ENCODE data around the gene PLK2.

PLK2 gene

DNA sequence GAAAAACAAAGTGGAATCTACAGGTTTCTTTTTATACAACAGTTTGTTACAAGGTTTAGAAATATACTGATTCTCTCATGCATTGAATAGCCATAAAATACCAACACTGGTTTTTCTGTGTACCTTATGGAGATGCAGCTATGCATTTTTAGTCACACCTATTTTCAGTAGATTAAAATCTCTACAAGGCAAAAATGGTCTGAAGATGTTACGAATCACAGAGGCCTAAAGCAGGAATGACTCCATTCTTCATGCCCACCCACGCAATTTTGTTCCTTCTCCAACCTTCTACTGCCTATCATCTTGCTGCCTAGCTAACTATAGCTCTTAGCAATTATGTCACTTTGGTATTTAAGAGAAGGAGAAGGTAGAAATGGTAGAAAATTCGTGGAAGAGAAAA, 9.9 kb downstream of the PLK2 start:
- no peak for TF ChIP-seq POLR2AphosphoS5 (IDR thresholded peaks at IDR 0.05; ENCODE audit: borderline replicate concordance, low read depth, low read length)
- no peak for TF ChIP-seq EZH2 (IDR thresholded peaks at IDR 0.05)
- TF ChIP-seq FOXP2 (optimal IDR thresholded peaks at IDR 0.05; ENCODE audit: control extremely low read depth, extremely low read length, insufficient read depth): no peak
- Histone ChIP-seq H3K9me3 (ENCODE audit: low read depth, low read length) (no peaks in the 10 kb centered on the region), H3K9ac (ENCODE audit: insufficient read length) (no peak overlapping the region), H3K4me3 (no peak overlapping the region), H3K27ac (no peak overlapping the region), H3K36me3 (ENCODE audit: insufficient read depth, low read length) (no peaks in the 10 kb centered on the region)
- no peak for DNase-seq (ENCODE audit: low read depth, low spot score)

DNA sequence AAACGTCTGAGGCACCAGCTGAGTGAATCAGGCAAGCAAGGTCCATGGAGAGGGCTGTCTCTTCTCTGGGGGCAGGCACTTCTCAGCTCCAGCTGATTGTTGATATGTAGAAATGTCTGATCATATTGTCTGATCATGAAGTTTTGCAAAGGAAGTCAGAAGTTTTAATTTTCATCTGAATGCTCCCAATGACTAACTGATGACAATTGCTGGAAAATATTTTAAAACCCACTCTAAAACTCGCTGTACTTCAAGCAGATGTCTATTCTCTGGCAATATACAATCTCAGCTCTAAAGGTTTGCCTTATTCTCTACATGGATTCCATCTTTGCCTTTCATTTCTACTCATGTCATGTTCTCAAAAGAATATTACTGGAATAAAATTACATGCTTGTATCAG, 12.7 kb downstream of the PLK2 start:
- no peak overlapping the region for H3K27ac ChIP-seq
- no peak overlapping the region for H3K9ac ChIP-seq (ENCODE audit: insufficient read length)
- no peak overlapping the region for H3K4me3 ChIP-seq
- DNase-seq (ENCODE audit: low read depth, low spot score): no peak
- H3K36me3 ChIP-seq (ENCODE audit: insufficient read depth, low read length): no peaks in the 10 kb centered on the region
- TF ChIP-seq POLR2AphosphoS5 (IDR thresholded peaks at IDR 0.05; ENCODE audit: borderline replicate concordance, low read depth, low read length): no peak
- no peak for TF ChIP-seq EZH2 (IDR thresholded peaks at IDR 0.05)
- no peak for TF ChIP-seq FOXP2 (optimal IDR thresholded peaks at IDR 0.05; ENCODE audit: control extremely low read depth, extremely low read length, insufficient read depth)
- H3K9me3 ChIP-seq (ENCODE audit: low read depth, low read length): no peaks in the 10 kb centered on the region

DNA sequence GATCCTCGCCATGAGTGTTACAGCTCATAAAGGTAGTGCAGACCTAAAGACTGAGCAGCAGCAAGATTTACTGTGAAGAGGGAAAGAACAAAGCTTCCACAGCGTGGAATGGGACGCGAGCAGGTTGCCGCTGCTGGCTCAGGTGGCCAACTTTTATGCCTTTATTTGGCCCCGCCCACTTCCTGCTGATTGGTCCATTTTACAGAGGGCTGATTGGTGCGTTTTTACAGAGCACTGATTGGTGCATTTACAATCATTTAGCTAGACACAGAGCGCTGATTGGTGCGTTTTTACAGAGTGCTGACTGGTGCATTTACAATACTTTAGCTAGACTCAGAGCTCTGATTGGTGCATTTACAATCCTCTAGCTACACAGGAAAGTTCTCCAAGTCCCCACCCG, 13.9 kb downstream of the PLK2 start:
- H3K9me3 ChIP-seq (ENCODE audit: low read depth, low read length): no peaks in the 10 kb centered on the region
- no peak overlapping the region for H3K9ac ChIP-seq (ENCODE audit: insufficient read length)
- H3K36me3 ChIP-seq (ENCODE audit: insufficient read depth, low read length): no peaks in the 10 kb centered on the region
- DNase-seq (ENCODE audit: low read depth, low spot score): no peak
- TF ChIP-seq FOXP2 (optimal IDR thresholded peaks at IDR 0.05; ENCODE audit: control extremely low read depth, extremely low read length, insufficient read depth) (no peak), EZH2 (IDR thresholded peaks at IDR 0.05) (no peak), POLR2AphosphoS5 (IDR thresholded peaks at IDR 0.05; ENCODE audit: borderline replicate concordance, low read depth, low read length) (no peak)
- H3K4me3 ChIP-seq: no peak overlapping the region
- no peak overlapping the region for H3K27ac ChIP-seq

DNA sequence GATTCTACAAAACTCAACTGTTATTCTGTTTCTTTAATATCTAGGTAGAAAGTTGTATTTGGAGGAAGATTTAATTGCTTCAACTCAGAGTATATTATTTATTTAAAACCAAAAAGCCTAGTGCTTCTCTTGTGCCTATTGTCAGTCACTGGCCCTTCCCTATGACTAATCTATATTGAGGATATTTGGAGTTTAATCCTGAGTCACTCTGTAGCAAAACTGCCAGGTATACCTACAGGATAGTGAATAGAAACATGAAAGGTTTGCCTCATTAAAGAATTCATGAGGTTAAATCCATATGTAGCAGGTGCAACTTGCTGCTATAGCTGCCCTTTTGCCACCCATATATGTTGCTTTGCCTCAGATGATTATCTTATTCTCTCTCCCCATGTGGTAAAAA, 15.1 kb downstream of the PLK2 start:
- Histone ChIP-seq H3K4me3 (no peak overlapping the region), H3K36me3 (ENCODE audit: insufficient read depth, low read length) (no peaks in the 10 kb centered on the region), H3K9me3 (ENCODE audit: low read depth, low read length) (no peaks in the 10 kb centered on the region), H3K9ac (ENCODE audit: insufficient read length) (no peak overlapping the region), H3K27ac (no peak overlapping the region)
- no peak for DNase-seq (ENCODE audit: low read depth, low spot score)
- TF ChIP-seq POLR2AphosphoS5 (IDR thresholded peaks at IDR 0.05; ENCODE audit: borderline replicate concordance, low read depth, low read length): no peak
- TF ChIP-seq FOXP2 (optimal IDR thresholded peaks at IDR 0.05; ENCODE audit: control extremely low read depth, extremely low read length, insufficient read depth): no peak
- TF ChIP-seq EZH2 (IDR thresholded peaks at IDR 0.05): no peak

DNA sequence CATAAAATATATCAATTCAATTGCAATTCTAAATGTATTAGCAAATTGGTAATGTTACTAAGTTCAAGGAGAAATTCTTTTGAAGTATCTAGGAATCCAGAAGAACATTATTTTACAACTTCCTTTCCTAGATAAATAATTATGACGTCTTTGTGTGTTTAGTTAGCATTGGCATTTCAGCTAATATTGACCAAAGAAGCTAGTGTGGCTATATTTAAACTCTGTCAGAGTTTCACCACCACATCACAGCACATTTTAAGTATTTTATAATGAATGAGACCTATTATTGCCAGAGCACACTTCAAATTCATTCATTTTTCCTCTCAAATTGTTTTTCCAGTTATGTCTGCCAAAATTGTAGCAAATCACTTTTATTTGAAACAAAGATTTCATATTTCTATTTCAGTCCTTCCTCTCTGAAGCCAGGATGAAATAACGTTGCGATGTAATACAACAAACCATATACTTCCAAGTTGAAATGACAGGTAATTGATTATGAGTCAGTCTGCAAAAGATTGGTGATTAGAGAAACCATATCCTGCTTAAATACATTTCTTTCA, 18.9 kb downstream of the PLK2 start:
- Histone ChIP-seq H3K36me3 (ENCODE audit: insufficient read depth, low read length) (no peaks in the 10 kb centered on the region), H3K4me3 (no peak overlapping the region), H3K9me3 (ENCODE audit: low read depth, low read length) (no peaks in the 10 kb centered on the region), H3K27ac (no peak overlapping the region), H3K9ac (ENCODE audit: insufficient read length) (no peak overlapping the region)
- no peak for TF ChIP-seq EZH2 (IDR thresholded peaks at IDR 0.05)
- no peak for TF ChIP-seq FOXP2 (optimal IDR thresholded peaks at IDR 0.05; ENCODE audit: control extremely low read depth, extremely low read length, insufficient read depth)
- TF ChIP-seq POLR2AphosphoS5 (IDR thresholded peaks at IDR 0.05; ENCODE audit: borderline replicate concordance, low read depth, low read length): no peak
- DNase-seq (ENCODE audit: low read depth, low spot score): no peak

DNA sequence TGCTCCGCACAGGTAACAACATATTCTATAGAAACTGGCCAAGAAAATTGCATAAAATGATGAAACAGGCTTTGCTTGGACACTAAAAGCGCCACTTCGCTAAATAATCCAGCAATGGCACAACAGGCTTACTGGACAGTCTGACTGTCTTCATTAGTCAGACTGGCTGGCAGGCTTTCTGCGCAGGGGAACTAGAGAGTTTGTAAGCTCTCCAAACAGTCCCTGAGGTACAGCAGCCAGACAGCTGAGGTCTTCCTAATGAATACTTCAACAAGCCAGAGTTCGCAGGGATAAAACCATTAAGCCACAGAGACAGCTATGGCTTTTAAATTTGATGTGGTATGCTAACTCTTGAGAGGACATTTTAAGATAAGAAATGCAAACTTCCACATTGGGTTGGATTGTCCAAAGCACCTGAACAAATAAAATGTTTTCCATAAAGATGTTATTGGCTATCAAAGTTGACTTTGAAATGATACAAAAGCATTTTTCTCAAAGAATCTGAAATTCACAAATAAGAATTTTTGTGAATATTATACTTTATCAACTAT, 20.7 kb downstream of the PLK2 start:
- no peaks in the 10 kb centered on the region for H3K9me3 ChIP-seq (ENCODE audit: low read depth, low read length)
- no peaks in the 10 kb centered on the region for H3K36me3 ChIP-seq (ENCODE audit: insufficient read depth, low read length)
- no peak for TF ChIP-seq EZH2 (IDR thresholded peaks at IDR 0.05)
- TF ChIP-seq FOXP2 (optimal IDR thresholded peaks at IDR 0.05; ENCODE audit: control extremely low read depth, extremely low read length, insufficient read depth): no peak
- no peak for TF ChIP-seq POLR2AphosphoS5 (IDR thresholded peaks at IDR 0.05; ENCODE audit: borderline replicate concordance, low read depth, low read length)
- no peak for DNase-seq (ENCODE audit: low read depth, low spot score)
- no peak overlapping the region for H3K27ac ChIP-seq
- no peak overlapping the region for H3K4me3 ChIP-seq
- H3K9ac ChIP-seq (ENCODE audit: insufficient read length): no peak overlapping the region

DNA sequence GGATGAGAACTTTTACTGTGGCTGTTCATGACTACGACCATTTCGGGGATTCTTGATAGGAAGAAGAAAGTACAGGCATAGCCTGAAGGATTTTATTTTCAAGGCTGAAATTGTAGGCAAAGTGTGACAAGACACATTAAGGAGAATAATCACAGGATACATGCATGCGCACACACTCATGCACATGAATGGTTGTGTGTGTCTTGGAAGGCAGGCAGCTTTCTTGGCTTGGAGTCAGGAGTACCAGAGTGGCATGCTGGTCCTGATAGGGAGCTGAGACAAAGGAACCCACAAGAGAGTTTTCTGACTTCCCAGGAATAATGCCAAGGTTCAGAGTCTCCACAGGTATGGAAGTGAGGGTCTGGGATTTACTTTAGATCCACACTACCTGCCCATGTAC, 22.2 kb downstream of the PLK2 start:
- H3K9me3 ChIP-seq (ENCODE audit: low read depth, low read length): no peaks in the 10 kb centered on the region
- H3K4me3 ChIP-seq: no peak overlapping the region
- no peak for DNase-seq (ENCODE audit: low read depth, low spot score)
- no peak overlapping the region for H3K9ac ChIP-seq (ENCODE audit: insufficient read length)
- no peaks in the 10 kb centered on the region for H3K36me3 ChIP-seq (ENCODE audit: insufficient read depth, low read length)
- no peak overlapping the region for H3K27ac ChIP-seq
- TF ChIP-seq POLR2AphosphoS5 (IDR thresholded peaks at IDR 0.05; ENCODE audit: borderline replicate concordance, low read depth, low read length): no peak
- TF ChIP-seq FOXP2 (optimal IDR thresholded peaks at IDR 0.05; ENCODE audit: control extremely low read depth, extremely low read length, insufficient read depth): no peak
- no peak for TF ChIP-seq EZH2 (IDR thresholded peaks at IDR 0.05)

DNA sequence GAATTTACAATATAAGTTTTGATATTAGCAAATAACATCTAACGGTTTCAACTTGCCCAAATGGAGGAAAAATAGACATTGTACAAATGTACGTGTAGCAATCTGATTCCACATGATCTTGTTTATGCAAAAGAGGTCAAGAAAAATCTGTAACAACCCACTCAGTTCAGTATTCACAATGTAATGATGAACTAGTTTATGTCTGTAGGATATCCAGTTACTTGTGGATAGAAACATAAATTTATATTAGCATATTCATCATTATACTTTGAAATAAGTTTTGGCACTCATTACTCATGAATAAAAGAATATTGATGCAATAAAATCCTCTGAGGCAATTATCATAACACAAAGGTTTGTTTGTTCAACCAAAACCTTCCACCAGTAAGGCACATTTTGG, 28.1 kb downstream of the PLK2 start:
- no peak overlapping the region for H3K9ac ChIP-seq (ENCODE audit: insufficient read length)
- peak overlapping the region; percentile 19; the same call in 1 of the 2 replicates for H3K4me3 ChIP-seq
- no peaks in the 10 kb centered on the region for H3K36me3 ChIP-seq (ENCODE audit: insufficient read depth, low read length)
- H3K27ac ChIP-seq: no peak overlapping the region
- TF ChIP-seq POLR2AphosphoS5 (IDR thresholded peaks at IDR 0.05; ENCODE audit: borderline replicate concordance, low read depth, low read length) (no peak), EZH2 (IDR thresholded peaks at IDR 0.05) (no peak), FOXP2 (optimal IDR thresholded peaks at IDR 0.05; ENCODE audit: control extremely low read depth, extremely low read length, insufficient read depth) (no peak)
- no peak for DNase-seq (ENCODE audit: low read depth, low spot score)
- H3K9me3 ChIP-seq (ENCODE audit: low read depth, low read length): no peaks in the 10 kb centered on the region

DNA sequence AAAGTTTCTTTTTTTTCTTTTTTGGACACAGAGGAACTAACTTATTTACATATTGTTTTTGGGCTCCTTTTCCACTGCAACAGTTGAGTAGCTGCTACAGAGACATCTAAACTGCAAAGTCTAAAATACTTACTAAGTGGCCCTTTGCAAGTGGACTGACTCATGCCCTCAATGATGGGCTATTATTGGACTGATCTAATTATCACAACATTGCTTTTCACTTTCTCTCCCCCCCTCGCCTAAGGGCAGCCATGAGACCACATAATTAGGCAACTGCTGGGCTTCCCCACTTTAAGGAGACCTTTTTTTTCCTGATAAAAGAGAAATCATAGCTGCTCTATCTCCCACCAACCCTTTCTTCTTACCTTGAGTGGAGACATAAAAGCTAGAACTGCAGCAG, 47.0 kb downstream of the PLK2 start:
- H3K9ac ChIP-seq (ENCODE audit: insufficient read length): no peak overlapping the region
- H3K36me3 ChIP-seq (ENCODE audit: insufficient read depth, low read length): no peaks in the 10 kb centered on the region
- H3K27ac ChIP-seq: no peak overlapping the region
- TF ChIP-seq FOXP2 (optimal IDR thresholded peaks at IDR 0.05; ENCODE audit: control extremely low read depth, extremely low read length, insufficient read depth) (no peak), EZH2 (IDR thresholded peaks at IDR 0.05) (no peak), POLR2AphosphoS5 (IDR thresholded peaks at IDR 0.05; ENCODE audit: borderline replicate concordance, low read depth, low read length) (no peak)
- DNase-seq (ENCODE audit: low read depth, low spot score): no peak
- no peaks in the 10 kb centered on the region for H3K9me3 ChIP-seq (ENCODE audit: low read depth, low read length)
- no peak overlapping the region for H3K4me3 ChIP-seq

Data from SK-N-MC (cell line).